ENCODE measurements around the gene PNMT.
"Not testable (repeated sequence)": the region's sequence is repeated elsewhere in the genome, so short reads cannot be mapped to it uniquely, and the experiment has no call there.

The PNMT gene

GRCh38 chr17:39709319-39709997 lies 41.2 kb downstream of the PNMT start:
- no peak for DNase-seq (ENCODE audit: low spot score)

DNA sequence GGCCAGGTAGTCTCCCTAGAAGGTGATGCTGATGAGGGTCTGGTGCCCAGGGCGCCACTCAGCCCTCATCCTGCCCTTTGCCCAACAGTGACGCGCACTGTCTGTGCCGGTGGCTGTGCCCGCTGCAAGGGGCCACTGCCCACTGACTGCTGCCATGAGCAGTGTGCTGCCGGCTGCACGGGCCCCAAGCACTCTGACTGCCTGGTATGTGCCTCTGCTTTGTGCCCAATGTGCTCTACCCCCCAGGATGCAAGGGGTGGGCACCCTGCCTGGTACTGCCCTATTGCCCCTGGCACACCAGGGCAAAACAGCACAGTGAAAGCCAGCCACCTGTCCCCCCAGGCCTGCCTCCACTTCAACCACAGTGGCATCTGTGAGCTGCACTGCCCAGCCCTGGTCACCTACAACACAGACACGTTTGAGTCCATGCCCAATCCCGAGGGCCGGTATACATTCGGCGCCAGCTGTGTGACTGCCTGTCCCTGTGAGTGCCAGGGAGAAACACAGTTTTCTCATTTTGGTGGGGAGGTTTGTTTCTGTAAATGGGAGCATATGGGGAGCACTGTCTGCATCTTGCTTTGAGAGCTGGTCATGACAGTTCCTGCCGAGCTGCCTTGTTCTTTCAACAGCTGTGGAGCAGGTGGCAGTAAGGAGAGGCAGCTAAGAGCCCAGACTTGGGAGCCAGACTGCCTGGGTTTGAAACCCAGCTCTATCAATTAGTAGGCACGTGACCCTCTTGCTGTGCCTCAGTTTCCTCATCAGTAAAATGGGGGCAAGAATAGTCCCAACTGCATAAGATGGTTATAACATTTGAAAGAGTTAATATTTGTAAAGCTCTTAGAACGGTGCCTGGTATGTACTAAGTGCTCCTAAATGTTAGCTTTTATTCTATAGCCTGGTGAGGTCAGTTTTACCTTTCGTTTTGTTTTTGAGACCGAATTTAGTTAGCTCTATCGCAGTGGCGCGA lies 42.0 kb downstream of the PNMT start:
- DNase-seq (ENCODE audit: low spot score): no peak

GRCh38 chr17:39711071-39711470 lies 42.8 kb downstream of the PNMT start:
- not testable (repeated sequence) for DNase-seq (ENCODE audit: low spot score)

GRCh38 chr17:39711851-39712250 lies 43.6 kb downstream of the PNMT start:
- DNase-seq (ENCODE audit: low spot score): no peak

DNA sequence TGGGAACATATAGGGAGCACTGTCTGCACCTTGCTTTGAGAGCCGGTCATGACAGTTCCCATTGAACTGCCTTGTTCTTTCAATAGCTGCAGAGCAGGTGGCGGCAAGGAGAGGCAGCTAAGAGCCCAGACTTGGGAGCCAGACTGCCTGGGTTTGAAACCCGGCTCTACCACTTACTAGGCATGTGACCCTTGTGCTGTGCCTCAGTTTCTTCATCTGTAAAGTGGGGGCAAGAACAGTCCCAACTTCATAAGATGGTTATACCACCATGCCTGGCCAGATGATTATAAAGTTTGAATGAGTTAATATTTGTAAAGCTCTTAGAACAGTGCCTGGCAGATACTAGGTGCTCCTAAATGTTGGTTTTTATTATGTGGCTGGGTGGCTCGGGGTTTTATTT lies 46.0 kb downstream of the PNMT start:
- DNase-seq (ENCODE audit: low spot score): no peak

GRCh38 chr17:39715375-39716072 lies 47.3 kb downstream of the PNMT start:
- no peak for DNase-seq (ENCODE audit: low spot score)

- DNase-seq (ENCODE audit: low spot score): no peak
Observed at GRCh38 chr17:39716073-39716818, 48.0 kb downstream of the PNMT start.

DNA sequence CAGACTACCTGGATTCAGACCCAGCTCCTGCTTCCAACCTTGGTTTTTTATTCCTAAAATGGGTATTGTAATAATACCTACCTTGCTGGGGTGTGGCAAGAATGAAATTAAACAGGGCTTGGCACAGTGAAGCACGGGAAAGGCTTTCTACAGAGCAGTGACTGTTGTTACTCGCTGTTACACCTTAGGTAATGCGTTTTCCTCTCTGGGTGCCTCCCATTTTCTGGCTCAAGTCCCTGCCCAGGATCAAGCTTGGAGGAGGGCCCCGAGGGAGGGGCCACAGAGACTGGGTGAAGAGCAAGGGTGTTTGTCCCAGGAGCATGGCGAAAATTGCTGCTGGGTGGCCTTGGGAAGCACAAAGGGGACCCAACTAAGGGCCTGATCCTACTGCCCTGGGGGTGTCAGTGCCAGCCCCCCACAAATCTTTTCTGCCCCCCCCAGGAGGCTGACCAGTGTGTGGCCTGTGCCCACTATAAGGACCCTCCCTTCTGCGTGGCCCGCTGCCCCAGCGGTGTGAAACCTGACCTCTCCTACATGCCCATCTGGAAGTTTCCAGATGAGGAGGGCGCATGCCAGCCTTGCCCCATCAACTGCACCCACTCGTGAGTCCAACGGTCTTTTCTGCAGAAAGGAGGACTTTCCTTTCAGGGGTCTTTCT lies 48.8 kb downstream of the PNMT start:
- no peak for DNase-seq (ENCODE audit: low spot score)

DNA sequence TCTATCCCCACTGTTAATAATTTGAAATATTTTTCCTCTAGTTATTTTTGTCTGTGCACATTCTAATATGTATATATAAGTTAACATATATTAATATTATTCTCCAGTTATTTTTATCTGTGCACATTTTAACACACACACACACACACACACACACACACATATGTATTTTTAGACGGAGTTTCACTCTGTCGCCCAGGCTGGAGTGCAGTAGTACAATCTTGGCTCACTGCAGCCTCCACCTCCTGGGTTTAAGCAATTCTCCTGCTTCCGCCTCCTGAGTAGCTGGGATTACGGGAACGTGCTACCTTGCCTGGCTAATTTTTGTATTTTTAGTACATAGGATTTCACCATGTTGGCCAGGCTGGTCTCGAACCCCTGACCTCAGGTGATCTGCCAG lies 49.4 kb downstream of the PNMT start:
- DNase-seq (ENCODE audit: low spot score): no peak

GRCh38 chr17:39719563-39720355 lies 51.5 kb downstream of the PNMT start:
- no peak for DNase-seq (ENCODE audit: low spot score)

All from kidney tubule cell (primary cell).